HG02678 (cell line): ENCODE data around the gene ZCCHC4.

Experiments
- ATAC-seq: cut with Tn5 transposase; IDR thresholded peaks from one replicate; pipeline ENCODE4 v1.9.1; 2021; ENCODE audit warnings: mild to moderate bottlenecking, moderate library complexity; ENCODE audit not compliant: unreplicated experiment

The ZCCHC4 gene

GRCh38 chr4:25312496-25313200 lies at the start of gene ZCCHC4:
TSS of gene ZCCHC4 (plus strand) at chr4:25312774. CDS start at chr4:25312810, 36 bp downstream.
- peak; percentile 85 for ATAC-seq

GRCh38 chr4:25271866-25272265 lies 40.7 kb upstream of the ZCCHC4 start:
- ATAC-seq = no peak

GRCh38 chr4:25280210-25280609 lies 32.4 kb upstream of the ZCCHC4 start:
- ATAC-seq = no peak

- ATAC-seq = no peak
These were observed 28.6 kb upstream of the ZCCHC4 start for GRCh38 chr4:25283948-25284347.

GRCh38 chr4:25284466-25284865 lies 28.1 kb upstream of the ZCCHC4 start:
- ATAC-seq = no peak

- no peak for ATAC-seq
These were observed 22.0 kb upstream of the ZCCHC4 start for GRCh38 chr4:25290490-25291067.

GRCh38 chr4:25291158-25291733 lies 21.3 kb upstream of the ZCCHC4 start:
- no peak for ATAC-seq

GRCh38 chr4:25297528-25298242 lies 14.9 kb upstream of the ZCCHC4 start:
- ATAC-seq = no peak

- no peak for ATAC-seq
These were observed 12.9 kb upstream of the ZCCHC4 start for GRCh38 chr4:25299476-25300203.

GRCh38 chr4:25301471-25301870 lies 11.1 kb upstream of the ZCCHC4 start:
- no peak for ATAC-seq

GRCh38 chr4:25302626-25303025 lies 9.9 kb upstream of the ZCCHC4 start:
- no peak for ATAC-seq

GRCh38 chr4:25303578-25303977 lies 9.0 kb upstream of the ZCCHC4 start:
- no peak for ATAC-seq

GRCh38 chr4:25306518-25307057 lies 6.0 kb upstream of the ZCCHC4 start:
- no peak for ATAC-seq

- no peak for ATAC-seq
These were observed 5.0 kb upstream of the ZCCHC4 start for GRCh38 chr4:25307596-25307995.

GRCh38 chr4:25308306-25308705 lies 4.3 kb upstream of the ZCCHC4 start:
- no peak for ATAC-seq

- ATAC-seq = no peak
These were observed 3.8 kb upstream of the ZCCHC4 start for GRCh38 chr4:25308761-25309160.

- peak; percentile 64 for ATAC-seq
These were observed 2.3 kb upstream of the ZCCHC4 start for GRCh38 chr4:25310066-25310802.

GRCh38 chr4:25310803-25311166 lies 1.8 kb upstream of the ZCCHC4 start:
- no peak for ATAC-seq

GRCh38 chr4:25313201-25313895 lies 774 bp downstream of the ZCCHC4 start:
- no peak for ATAC-seq

- ATAC-seq = no peak
These were observed 7.8 kb downstream of the ZCCHC4 start for GRCh38 chr4:25320336-25320735.
